Subcutaneous adipose tissue (tissue), 4 donors: ENCODE results near the gene LRRC71. TPM values are rescaled to one million over a fixed set of nuclear protein-coding genes. Genes with fewer than 3 reads are reported as not detected.

Experiments used
- CTCF ChIP-seq: fragments of 450-650 bp; IDR thresholded peaks from one replicate; pipeline ENCODE4 v1.5.1; 2016; ENCODE audit warnings: low read depth, mild to moderate bottlenecking, control low read depth, antibody characterized with exemption, moderate library complexity
- total RNA-seq, 4 donors: library from RNA; depleted of rRNA; stranded (reverse); fragments of >200 nt; gene quantifications; one replicate each; pipeline ENCODE4 v1.1.0, GENCODE V29; 2016

LRRC71 gene
- total RNA-seq, 4 donors from 2014 or later: 0.94 TPM; not detected in 3

GRCh38 chr1:156892190-156893047 is 28.0 kb upstream of the LRRC71 start:
- TF ChIP-seq CTCF: no peak

- no peak for TF ChIP-seq CTCF
Measured at GRCh38 chr1:156893048-156893953, 27.1 kb upstream of the LRRC71 start, which contains the start of gene PEAR1. TSS of gene PEAR1 (plus strand) at chr1:156893718. CDS start at chr1:156903927, 10,209 bp downstream.

GRCh38 chr1:156894001-156894400 is 26.4 kb upstream of the LRRC71 start:
- TF ChIP-seq CTCF: no peak

- TF ChIP-seq CTCF: no peak
Measured at GRCh38 chr1:156894711-156895454, 25.5 kb upstream of the LRRC71 start.

GRCh38 chr1:156895455-156895812 is 25.0 kb upstream of the LRRC71 start:
- no peak for TF ChIP-seq CTCF

GRCh38 chr1:156895927-156896326 is 24.5 kb upstream of the LRRC71 start:
- TF ChIP-seq CTCF: no peak
